ENCODE data around the gene LIFR. TPM values are rescaled to one million over a fixed set of nuclear protein-coding genes. Genes with fewer than 3 reads are reported as not detected.

LIFR gene
- total RNA-seq, 1 experiment from 2014 or later, result 7.8 TPM

DNA sequence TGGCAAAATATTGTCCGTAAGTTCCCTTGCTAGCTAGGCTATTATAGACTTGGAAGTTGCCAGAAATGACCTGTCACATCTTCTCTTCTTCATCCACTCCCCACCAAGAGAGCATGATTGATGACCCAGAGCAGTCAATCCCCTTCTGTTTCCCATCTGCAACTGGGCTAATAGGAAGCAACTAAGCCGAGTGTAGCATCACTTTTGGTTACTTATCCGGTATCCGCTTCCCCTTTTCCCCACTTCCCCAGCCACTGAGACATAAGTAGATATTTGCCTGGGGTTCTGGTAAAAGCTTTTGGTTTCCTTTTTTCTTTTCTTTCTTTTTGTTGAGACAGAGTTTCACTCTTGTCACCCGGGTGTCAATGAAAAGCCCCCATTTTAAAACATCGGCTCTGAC is 29.4 kb upstream of the LIFR start:
- Histone ChIP-seq H2BK12ac (ENCODE audit: insufficient read length, low read depth, low read length) (no peak overlapping the region), H3K23ac (ENCODE audit: insufficient read length, low read depth, low read length) (no peak overlapping the region), H3T11ph (ENCODE audit: low read length) (no peak overlapping the region), H2AK5ac (ENCODE audit: insufficient read length, low read length) (no peak overlapping the region), H3K9me3 (ENCODE audit: control insufficient read depth, low read depth, low read length) (no peaks in the 10 kb centered on the region), H3K79me2 (ENCODE audit: insufficient read depth, low read length) (no peaks in the 10 kb centered on the region), H2BK20ac (ENCODE audit: low read depth, low read length, poor library complexity, severe bottlenecking) (no peak overlapping the region), H3K18ac (ENCODE audit: insufficient read length, low read depth, low read length) (no peak overlapping the region), H2BK120ac (ENCODE audit: low read depth, low read length, poor library complexity, severe bottlenecking) (no peak overlapping the region), H4K20me1 (ENCODE audit: control insufficient read depth, insufficient read depth, insufficient read length) (no peaks in the 10 kb centered on the region), H3K4ac (ENCODE audit: low read depth, low read length) (no peak overlapping the region), H4K5ac (ENCODE audit: insufficient read length, low read depth, low read length) (no peak overlapping the region), H3K9ac (ENCODE audit: extremely low read depth, insufficient read length, low read length) (no peak overlapping the region), H3K79me1 (ENCODE audit: insufficient read depth, low read depth, low read length, poor library complexity, severe bottlenecking) (no peaks in the 10 kb centered on the region), H2AFZ (ENCODE audit: low read length) (no peak overlapping the region), H3K23me2 (ENCODE audit: insufficient read length, low read depth, low read length, poor library complexity, severe bottlenecking) (no peaks in the 10 kb centered on the region), H3K4me2 (ENCODE audit: insufficient read depth, insufficient read length, low read length) (no peak overlapping the region), H3K56ac (ENCODE audit: insufficient read length, low read depth, low read length) (no peak overlapping the region), H4K8ac (replicated peaks; ENCODE audit: insufficient read length, low read depth, low read length) (no peak overlapping the region), H3K14ac (ENCODE audit: insufficient read depth, low read length) (no peak overlapping the region), H3K27ac (ENCODE audit: insufficient read length, low read depth, low read length) (no peak overlapping the region), H2BK15ac (ENCODE audit: low read depth, low read length) (no peak overlapping the region), H4K91ac (ENCODE audit: insufficient read length, low read depth, low read length) (no peak overlapping the region), H2BK5ac (ENCODE audit: insufficient read length, low read length) (no peak overlapping the region), H3K4me1 (ENCODE audit: insufficient read depth, low read length) (no peaks in the 10 kb centered on the region), H3K27me3 (ENCODE audit: insufficient read depth, low read length) (no peaks in the 10 kb centered on the region)
- Mint-ChIP-seq H3K27ac (no peak overlapping the region), H3K9me3 (no peaks in the 10 kb centered on the region), H3K4me3 (no peak overlapping the region), H3K36me3 (ENCODE audit: insufficient read depth in 1 of 3, low read depth in 3 of 3) (no peaks in the 10 kb centered on the region), H3K27me3 (ENCODE audit: low read depth) (peaks cover under 1% of the 10 kb centered on the region; the same call in 1 of the 2 replicates), H3K4me1 (peaks cover 0 to 4% of the 10 kb centered on the region in 2 experiments; a peak in 2 of 4 replicates)
- DNase-seq, result no peak
- TF ChIP-seq, protein P1, sequence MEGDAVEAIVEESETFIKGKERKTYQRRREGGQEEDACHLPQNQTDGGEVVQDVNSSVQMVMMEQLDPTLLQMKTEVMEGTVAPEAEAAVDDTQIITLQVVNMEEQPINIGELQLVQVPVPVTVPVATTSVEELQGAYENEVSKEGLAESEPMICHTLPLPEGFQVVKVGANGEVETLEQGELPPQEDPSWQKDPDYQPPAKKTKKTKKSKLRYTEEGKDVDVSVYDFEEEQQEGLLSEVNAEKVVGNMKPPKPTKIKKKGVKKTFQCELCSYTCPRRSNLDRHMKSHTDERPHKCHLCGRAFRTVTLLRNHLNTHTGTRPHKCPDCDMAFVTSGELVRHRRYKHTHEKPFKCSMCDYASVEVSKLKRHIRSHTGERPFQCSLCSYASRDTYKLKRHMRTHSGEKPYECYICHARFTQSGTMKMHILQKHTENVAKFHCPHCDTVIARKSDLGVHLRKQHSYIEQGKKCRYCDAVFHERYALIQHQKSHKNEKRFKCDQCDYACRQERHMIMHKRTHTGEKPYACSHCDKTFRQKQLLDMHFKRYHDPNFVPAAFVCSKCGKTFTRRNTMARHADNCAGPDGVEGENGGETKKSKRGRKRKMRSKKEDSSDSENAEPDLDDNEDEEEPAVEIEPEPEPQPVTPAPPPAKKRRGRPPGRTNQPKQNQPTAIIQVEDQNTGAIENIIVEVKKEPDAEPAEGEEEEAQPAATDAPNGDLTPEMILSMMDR (conservative IDR thresholded peaks at IDR 0.05), result no peak
- no CpG with 5 or more reads among the region's 6 CpGs for WGBS (ENCODE audit: extremely low coverage, insufficient read length, low lambda C conversion rate)

Data from H9 (cell line).